Neural crest cell (in vitro differentiated cells): ENCODE data around the gene FAXC. TPM values are rescaled to one million over a fixed set of nuclear protein-coding genes. Genes with fewer than 3 reads are reported as not detected.

Experiments used
- DNase-seq: peaks from one replicate; pipeline ENCODE4 v3.0.0; 2021; ENCODE audit warnings: low read depth, mixed read lengths, low spot score
- H3K27ac Mint-ChIP-seq: one replicate; pipeline ENCODE4 v1.8.0; 2021; ENCODE audit warnings: mild to moderate bottlenecking, mixed read lengths; ENCODE audit not compliant: unreplicated experiment
- H3K27me3 Mint-ChIP-seq: 2 replicates; pipeline ENCODE4 v1.8.0; 2021; ENCODE audit warnings: low read depth, mild to moderate bottlenecking, mixed read lengths
- H3K36me3 Mint-ChIP-seq: 2 replicates; pipeline ENCODE4 v1.8.0; 2021; ENCODE audit warnings: low read depth, mild to moderate bottlenecking, mixed read lengths
- H3K4me1 Mint-ChIP-seq: 2 replicates; pipeline ENCODE4 v1.8.0; 2021; ENCODE audit warnings: mixed read lengths
- H3K4me3 Mint-ChIP-seq: one replicate; pipeline ENCODE4 v1.8.0; 2021; ENCODE audit warnings: mild to moderate bottlenecking, mixed read lengths
- H3K9me3 Mint-ChIP-seq: 2 replicates; pipeline ENCODE4 v1.8.0; 2021; ENCODE audit warnings: mixed read lengths
- CTCF ChIP-seq: fragments of 200-600 bp; sonication (generic); conservative IDR thresholded peaks from 2 replicates; pipeline ENCODE4 v1.5.0; 2021; ENCODE audit warnings: antibody characterized with exemption, mild to moderate bottlenecking
- long read RNA-seq: library from polyadenylated mRNA; unstranded; transcript quantifications from one replicate; pipeline ENCODE4 v2.0.0, GENCODE V29; 2020
- total RNA-seq: library from RNA; stranded (reverse); gene quantifications from 2 replicates; pipeline ENCODE4 v1.2.1, GENCODE V29; 2021

The FAXC gene
- total RNA-seq: 25.0 and 26.7 TPM in 2 replicates
- long read RNA-seq, full-length matches to known transcripts: 3 of 19 reads
- long read RNA-seq, partial matches to known transcripts: 1 of 19 reads
- long read RNA-seq, other reads (novel, unspliced or antisense): 15 of 19 reads

DNA sequence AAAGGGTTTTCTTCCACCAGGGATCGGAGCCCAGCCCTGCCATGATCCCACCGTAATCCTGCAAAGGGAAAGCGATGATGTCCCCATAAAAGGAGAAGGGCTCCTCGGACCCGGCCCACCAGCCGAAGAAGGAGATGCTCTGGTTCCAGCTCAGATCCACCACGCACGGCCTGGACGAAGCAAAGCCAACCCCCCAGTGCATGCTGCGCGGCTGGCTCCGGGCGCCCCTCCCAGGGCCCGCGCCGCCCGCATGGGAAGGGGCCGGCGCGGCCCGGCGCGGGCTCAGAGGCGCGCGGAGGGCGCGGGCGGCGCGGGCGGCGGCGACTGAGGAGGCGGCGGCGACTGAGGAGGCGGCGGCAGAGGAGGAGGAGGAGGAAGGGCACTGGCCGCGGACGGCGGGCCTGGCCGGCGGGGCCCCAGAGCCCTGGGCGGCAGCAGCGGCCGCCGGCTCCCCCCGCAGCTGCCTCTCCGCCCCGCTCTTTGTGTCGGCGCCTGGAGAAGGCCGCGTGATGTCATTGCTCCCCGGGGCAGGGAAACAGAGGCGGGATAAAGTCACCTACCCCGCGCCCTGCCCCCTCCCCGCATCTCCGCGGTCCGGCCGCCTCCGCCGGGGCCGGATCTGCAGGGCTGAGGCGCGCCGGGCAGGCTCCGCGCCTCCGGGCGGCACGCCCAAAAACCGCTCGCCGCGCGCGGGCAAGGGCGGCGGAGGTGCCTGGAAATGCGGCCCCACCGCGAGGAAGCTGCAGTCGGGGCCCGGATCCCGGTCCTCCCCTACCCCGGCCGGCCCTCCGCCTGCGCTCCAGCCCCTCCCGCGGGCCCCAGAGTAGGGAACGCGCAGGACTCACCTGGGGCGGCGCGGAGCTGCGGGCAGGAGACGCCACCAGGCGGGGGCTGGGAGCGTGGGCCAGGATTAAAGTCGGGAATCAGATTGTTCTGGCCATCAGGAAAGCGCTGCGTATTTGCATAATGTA, at the start of gene FAXC:
Gene FAXC (minus strand): TSS at position 504 of the 971 bp plus-strand sequence. CDS start 302 bp downstream, at position 202.
- Mint-ChIP-seq H3K36me3 (no peaks in the 10 kb centered on the region), H3K9me3 (no peaks in the 10 kb centered on the region), H3K27ac (peak within 1 kb of the TSS; percentile 96), H3K27me3 (peaks cover 17% of the 10 kb centered on the region), H3K4me3 (peak within 1 kb of the TSS; percentile 94), H3K4me1 (peaks cover 33% of the 10 kb centered on the region)
- TF ChIP-seq CTCF: peak; percentile 53
- DNase-seq: peak; percentile 45

- no peak overlapping the region for H3K4me3 Mint-ChIP-seq
- H3K4me1 Mint-ChIP-seq: peaks cover 14% of the 10 kb centered on the region
- no peaks in the 10 kb centered on the region for H3K27me3 Mint-ChIP-seq
- no peak for DNase-seq
- no peak for TF ChIP-seq CTCF
- no peak overlapping the region for H3K27ac Mint-ChIP-seq
- H3K36me3 Mint-ChIP-seq: no peaks in the 10 kb centered on the region
- no peaks in the 10 kb centered on the region for H3K9me3 Mint-ChIP-seq
Observed at GRCh38 chr6:99397287-99397686, 47.8 kb upstream of the FAXC start.

DNA sequence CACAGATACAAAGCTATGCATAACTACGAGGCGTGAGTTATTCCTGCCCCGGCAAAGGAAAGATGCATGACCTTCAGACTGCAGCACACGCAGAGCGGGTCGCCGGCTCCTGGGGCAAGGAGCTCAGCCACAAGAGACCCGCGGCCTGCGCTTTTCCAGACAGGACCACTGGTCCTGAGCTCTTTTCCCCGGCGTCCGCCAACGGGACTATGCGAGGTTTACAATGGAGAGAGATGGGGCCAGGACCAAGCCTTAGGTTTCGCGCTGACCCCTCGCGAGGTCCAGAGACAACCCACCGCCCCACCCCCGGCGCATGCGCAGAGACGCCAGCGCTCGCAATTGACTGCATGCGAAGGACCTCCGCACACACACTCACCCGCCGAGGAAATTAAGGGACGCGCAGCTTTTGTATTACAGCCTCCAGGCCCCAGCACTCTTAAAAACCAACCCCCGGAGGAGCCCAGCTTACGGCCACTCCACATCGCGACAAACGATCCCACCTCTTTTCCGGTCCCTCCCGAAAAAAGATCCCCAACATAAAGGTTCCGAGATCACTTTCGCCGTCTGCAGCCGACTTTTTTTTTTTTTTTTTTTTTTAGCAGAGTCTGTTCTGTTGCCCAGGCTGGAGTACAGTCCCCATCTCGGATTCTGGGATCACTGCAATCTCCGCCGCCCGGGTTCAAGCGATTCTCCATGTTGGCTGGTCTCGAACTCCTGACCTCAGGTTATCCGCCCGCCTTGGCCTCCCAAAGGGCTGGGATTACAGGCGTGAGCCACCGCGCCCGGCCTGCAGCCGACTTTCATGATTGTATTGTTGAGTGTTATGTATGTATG, 44.4 kb upstream of the FAXC start, which contains the start of gene COQ3:
Gene COQ3 (minus strand): TSS at position 498 of the 834 bp plus-strand sequence. CDS start 16 bp downstream, at position 482.
- Mint-ChIP-seq H3K27ac (peak within 1 kb of the TSS; percentile 95), H3K4me3 (peak within 1 kb of the TSS; percentile 97), H3K9me3 (no peaks in the 10 kb centered on the region), H3K27me3 (no peaks in the 10 kb centered on the region), H3K4me1 (peaks cover 17% of the 10 kb centered on the region), H3K36me3 (no peaks in the 10 kb centered on the region)
- peak; percentile 89 for DNase-seq
- no peak for TF ChIP-seq CTCF

GRCh38 chr6:99393366-99393697, 43.9 kb upstream of the FAXC start:
- peak overlapping the region; percentile 97 for H3K4me3 Mint-ChIP-seq
- no peak for DNase-seq
- H3K9me3 Mint-ChIP-seq: no peaks in the 10 kb centered on the region
- peak overlapping the region; percentile 95 for H3K27ac Mint-ChIP-seq
- no peak for TF ChIP-seq CTCF
- H3K27me3 Mint-ChIP-seq: no peaks in the 10 kb centered on the region
- H3K36me3 Mint-ChIP-seq: no peaks in the 10 kb centered on the region
- peaks cover 17% of the 10 kb centered on the region for H3K4me1 Mint-ChIP-seq

DNA sequence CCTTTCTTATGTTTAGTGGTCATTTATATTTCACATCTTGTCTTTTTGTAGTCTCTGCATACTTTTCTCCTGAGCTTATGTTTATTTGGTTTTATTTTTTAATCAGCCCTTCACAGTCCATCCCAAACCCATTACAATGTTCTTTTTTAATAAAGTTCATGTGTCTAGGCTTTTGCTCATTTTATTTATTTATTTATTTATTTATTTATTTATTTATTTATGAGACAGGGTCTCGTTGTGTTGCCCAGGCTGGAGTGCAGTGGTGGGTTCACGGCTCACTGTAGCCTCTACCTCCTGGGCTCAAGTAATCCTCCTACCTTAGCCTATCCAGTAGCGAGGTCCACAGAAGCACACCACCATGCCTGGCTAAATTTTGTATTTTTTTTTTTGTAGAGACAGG, 41.4 kb upstream of the FAXC start:
- Mint-ChIP-seq H3K27ac (no peak overlapping the region), H3K9me3 (no peaks in the 10 kb centered on the region), H3K27me3 (no peaks in the 10 kb centered on the region), H3K4me1 (peaks cover 17% of the 10 kb centered on the region), H3K36me3 (no peaks in the 10 kb centered on the region), H3K4me3 (no peak overlapping the region)
- no peak for TF ChIP-seq CTCF
- DNase-seq: no peak
